Fibroblast of lung (primary cell): ENCODE data around the gene KCNK6. TPM values are rescaled to one million over a fixed set of nuclear protein-coding genes. Genes with fewer than 3 reads are reported as not detected.

Experiments
- DNase-seq, 2 donors: peaks; one replicate each; pipeline versions ENCODE4 v3.0.0 to v3.0.0-alpha.2; 2010; ENCODE audit warnings: low read depth in 2 of 2
- H2AFZ ChIP-seq: 2 replicates; pipeline ENCODE4 v1.5.1; 2012; ENCODE audit warnings: low read length, control low read depth, inconsistent platforms
- H3K27ac ChIP-seq: 2 replicates; pipeline ENCODE4 v1.5.1; 2011; ENCODE audit warnings: low read length, control low read depth; ENCODE audit not compliant: insufficient read depth
- H3K27me3 ChIP-seq: 2 replicates; pipeline ENCODE4 v1.5.1; 2011; ENCODE audit warnings: mild to moderate bottlenecking, low read length; ENCODE audit not compliant: control insufficient read depth, insufficient read depth
- H3K36me3 ChIP-seq: 2 replicates; pipeline ENCODE4 v1.5.1; 2011; ENCODE audit warnings: low read length; ENCODE audit not compliant: control insufficient read depth, insufficient read depth
- H3K4me1 ChIP-seq: 2 replicates; pipeline ENCODE4 v1.5.1; 2011; ENCODE audit warnings: low read length; ENCODE audit not compliant: control insufficient read depth, insufficient read depth; ENCODE audit errors: extremely low read depth
- H3K4me2 ChIP-seq: 2 replicates; pipeline ENCODE4 v1.5.1; 2011; ENCODE audit warnings: low read length, control low read depth; ENCODE audit not compliant: insufficient read depth; ENCODE audit errors: extremely low read depth
- H3K4me3 ChIP-seq, 4 experiments: fragments of 200-600 bp in 1 of 4; sonication (generic) in 1 of 4; replicated peaks in 1 of 4; 2 replicates each; pipeline ENCODE4 v1.5.1; 2011 to 2016; ENCODE audit warnings: low read length in 4 of 4, low read depth in 3 of 4, mild to moderate bottlenecking in 3 of 4, control low read depth in 2 of 4, inconsistent platforms in 1 of 4, mixed read lengths in 1 of 4; ENCODE audit not compliant: insufficient read depth in 1 of 4; ENCODE audit errors: control extremely low read depth in 1 of 4
- H3K79me2 ChIP-seq: 2 replicates; pipeline ENCODE4 v1.5.1; 2012; ENCODE audit warnings: mild to moderate bottlenecking, low read length, inconsistent platforms; ENCODE audit not compliant: control insufficient read depth, insufficient read depth
- H3K9ac ChIP-seq: 2 replicates; pipeline ENCODE4 v1.5.1; 2011; ENCODE audit warnings: mild to moderate bottlenecking, low read length, control low read depth; ENCODE audit not compliant: insufficient read depth
- H3K9me3 ChIP-seq: 2 replicates; pipeline ENCODE4 v1.5.1; 2012; ENCODE audit warnings: low read depth, low read length; ENCODE audit not compliant: control insufficient read depth, insufficient read depth
- H4K20me1 ChIP-seq: 2 replicates; pipeline ENCODE4 v1.5.1; 2011; ENCODE audit warnings: low read length; ENCODE audit not compliant: control insufficient read depth, insufficient read depth; ENCODE audit errors: extremely low read depth
- CTCF ChIP-seq, 2 donors: IDR thresholded peaks in 1 of 2; conservative IDR thresholded peaks in 1 of 2; 1 replicate in 1 of 2; 2 replicates in 1 of 2; pipeline ENCODE4 v1.5.1; 2011 to 2012; ENCODE audit warnings: low read length in 2 of 2, control low read depth in 1 of 2, inconsistent platforms in 1 of 2, low read depth in 1 of 2, mild to moderate bottlenecking in 1 of 2
- EZH2 ChIP-seq: IDR thresholded peaks from 2 replicates; pipeline ENCODE4 v1.5.1; 2012; ENCODE audit warnings: low read length, control low read depth, mild to moderate bottlenecking; ENCODE audit errors: missing control alignments
- polyA plus RNA-seq, 2 donors: library from polyadenylated mRNA; depleted of rRNA in 1 of 2; stranded (reverse) in 1 of 2; unstranded in 1 of 2; fragments of >200 nt; gene quantifications; 2 replicates each; pipeline ENCODE4 v1.2.1, GENCODE V29; 2011 to 2012; ENCODE audit warnings: missing spikeins in 1 of 2
- total RNA-seq: library from RNA; depleted of rRNA; stranded (reverse); fragments of >200 nt; gene quantifications from 2 replicates; pipeline ENCODE4 v1.2.1, GENCODE V29; 2014

Gene KCNK6
- total and polyA plus RNA-seq, 2 donors (not counting 1 experiment from before 2014, with no cell fraction given) = 3.0 to 48.1 TPM

- no peak overlapping the region for H3K4me2 ChIP-seq
- H3K36me3 ChIP-seq = peaks cover 13% of the 10 kb centered on the region
- H2AFZ ChIP-seq = no peak overlapping the region
- no peaks in the 10 kb centered on the region for H3K4me1 ChIP-seq
- TF ChIP-seq EZH2 = no peak
- TF ChIP-seq CTCF (conservative IDR thresholded peaks at IDR 0.05 in 1 of 2, IDR thresholded peaks at IDR 0.05 in 1 of 2; ENCODE audit: low read depth in 1 of 2, low read length in 2 of 2) = no peak
- no peak overlapping the region for H3K9ac ChIP-seq
- H3K27ac ChIP-seq = no peak overlapping the region
- H3K9me3 ChIP-seq = no peaks in the 10 kb centered on the region
- H3K79me2 ChIP-seq = peaks cover 19% of the 10 kb centered on the region
- H3K4me3 ChIP-seq = no peak overlapping the region
- no peak for DNase-seq
- H3K27me3 ChIP-seq = no peaks in the 10 kb centered on the region
- H4K20me1 ChIP-seq = no peaks in the 10 kb centered on the region
Measured at GRCh38 chr19:38310279-38310670, 9.4 kb upstream of the KCNK6 start.

GRCh38 chr19:38310986-38311385, 8.7 kb upstream of the KCNK6 start:
- Histone ChIP-seq H3K4me2 (no peak overlapping the region), H3K27ac (no peak overlapping the region), H3K36me3 (peaks cover 12% of the 10 kb centered on the region), H2AFZ (no peak overlapping the region), H3K9ac (no peak overlapping the region), H3K9me3 (no peaks in the 10 kb centered on the region), H3K4me3 (no peak overlapping the region), H3K27me3 (no peaks in the 10 kb centered on the region), H3K4me1 (no peaks in the 10 kb centered on the region), H4K20me1 (no peaks in the 10 kb centered on the region), H3K79me2 (peaks cover 19% of the 10 kb centered on the region)
- DNase-seq = no peak
- no peak for TF ChIP-seq EZH2
- TF ChIP-seq CTCF (conservative IDR thresholded peaks at IDR 0.05 in 1 of 2, IDR thresholded peaks at IDR 0.05 in 1 of 2; ENCODE audit: low read depth in 1 of 2, low read length in 2 of 2) = no peak

GRCh38 chr19:38315657-38316476, 3.8 kb upstream of the KCNK6 start, which contains the start of gene YIF1B:
YIF1B (minus strand) TSS chr19:38315947; CDS start chr19:38315917, 30 bp downstream.
- H3K79me2 ChIP-seq = peaks cover 23% of the 10 kb centered on the region

More at GRCh38 chr19:38315657-38316476, 3.8 kb upstream of the KCNK6 start, which contains the start of gene YIF1B:
- Histone ChIP-seq H3K4me3 (peak within 1 kb of the TSS; percentile 48 to 89 (median 72)), H3K4me2 (peak within 1 kb of the TSS; percentile 93), H3K27ac (peak within 1 kb of the TSS; percentile 68), H3K27me3 (no peaks in the 10 kb centered on the region), H3K4me1 (peaks cover 7% of the 10 kb centered on the region), H4K20me1 (no peaks in the 10 kb centered on the region), H3K9me3 (no peaks in the 10 kb centered on the region), H2AFZ (peak within 1 kb of the TSS; percentile 45), H3K36me3 (no peaks in the 10 kb centered on the region), H3K9ac (peak within 1 kb of the TSS; percentile 53)
- no peak for TF ChIP-seq CTCF (conservative IDR thresholded peaks at IDR 0.05 in 1 of 2, IDR thresholded peaks at IDR 0.05 in 1 of 2; ENCODE audit: low read depth in 1 of 2, low read length in 2 of 2)
- no peak for TF ChIP-seq EZH2
- DNase-seq = peak; percentile 98
